WTC11 (cell line): Measurements from ENCODE around the gene ADIPOR2.

Source experiments
- CTCF ChIP-seq: fragments of 200-600 bp; IDR thresholded peaks from 2 replicates; pipeline ENCODE4 v1.8.0; 2022; ENCODE audit warnings: antibody characterized with exemption
- ESRRA ChIP-seq: sonication (generic); formaldehyde crosslinking; IDR thresholded peaks from 2 replicates; pipeline ENCODE4 v1.8.1; 2022; ENCODE audit warnings: mild to moderate bottlenecking, missing genetic modification reagents, borderline replicate concordance
- NR1H2 ChIP-seq: sonication (generic); formaldehyde crosslinking; IDR thresholded peaks from 2 replicates; pipeline ENCODE4 v1.9.0; 2021; ENCODE audit warnings: mild to moderate bottlenecking, moderate library complexity, missing genetic modification reagents
- OVOL2 ChIP-seq: fragments of 250-450 bp; sonication (Bioruptor Pico); IDR thresholded peaks from 2 replicates; pipeline ENCODE4 v1.9.0; 2021; ENCODE audit warnings: mild to moderate bottlenecking, borderline replicate concordance

GRCh38 chr12:1732914-1733313 lies 42.0 kb downstream of the ADIPOR2 start:
- TF ChIP-seq CTCF, result no peak
- TF ChIP-seq NR1H2 (CRISPR knock-in tag), result no peak
- no peak for TF ChIP-seq ESRRA (CRISPR knock-in tag)
- no peak for TF ChIP-seq OVOL2 (CRISPR knock-in tag)
